GM19023 (cell line): ENCODE results near the gene CRISPLD2.

Experiments
- ATAC-seq: cut with Tn5 transposase; IDR thresholded peaks from one replicate; pipeline ENCODE4 v1.9.1; 2021; ENCODE audit warnings: mild to moderate bottlenecking, moderate library complexity; ENCODE audit not compliant: unreplicated experiment

CRISPLD2 gene

GRCh38 chr16:84819644-84820304, at the start of gene CRISPLD2:
TSS of gene CRISPLD2 (plus strand) at chr16:84819985. CDS start at chr16:84838496, 18,511 bp downstream.
- no peak for ATAC-seq

- no peak for ATAC-seq
These were observed 46.5 kb upstream of the CRISPLD2 start for GRCh38 chr16:84773312-84773711.

GRCh38 chr16:84774810-84775209, 45.0 kb upstream of the CRISPLD2 start:
- no peak for ATAC-seq

- no peak for ATAC-seq
These were observed 44.4 kb upstream of the CRISPLD2 start for GRCh38 chr16:84775262-84775810.

GRCh38 chr16:84777435-84777834, 42.4 kb upstream of the CRISPLD2 start:
- ATAC-seq, result no peak

DNA sequence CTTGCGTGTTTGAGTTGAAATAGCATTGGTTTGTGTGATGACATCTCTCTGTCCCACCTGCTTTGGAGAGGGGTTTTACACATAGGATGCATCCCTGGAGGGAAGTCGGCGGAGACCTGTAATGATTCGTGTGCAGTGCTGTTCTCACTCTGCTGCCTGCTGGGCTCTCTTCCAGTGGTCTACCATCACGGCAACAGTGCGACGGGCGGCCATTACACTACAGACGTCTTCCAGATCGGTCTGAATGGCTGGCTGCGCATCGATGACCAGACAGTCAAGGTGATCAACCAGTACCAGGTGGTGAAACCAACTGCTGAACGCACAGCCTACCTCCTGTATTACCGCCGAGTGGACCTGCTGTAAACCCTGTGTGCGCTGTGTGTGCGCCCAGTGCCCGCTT, 41.1 kb upstream of the CRISPLD2 start:
- ATAC-seq, result no peak

DNA sequence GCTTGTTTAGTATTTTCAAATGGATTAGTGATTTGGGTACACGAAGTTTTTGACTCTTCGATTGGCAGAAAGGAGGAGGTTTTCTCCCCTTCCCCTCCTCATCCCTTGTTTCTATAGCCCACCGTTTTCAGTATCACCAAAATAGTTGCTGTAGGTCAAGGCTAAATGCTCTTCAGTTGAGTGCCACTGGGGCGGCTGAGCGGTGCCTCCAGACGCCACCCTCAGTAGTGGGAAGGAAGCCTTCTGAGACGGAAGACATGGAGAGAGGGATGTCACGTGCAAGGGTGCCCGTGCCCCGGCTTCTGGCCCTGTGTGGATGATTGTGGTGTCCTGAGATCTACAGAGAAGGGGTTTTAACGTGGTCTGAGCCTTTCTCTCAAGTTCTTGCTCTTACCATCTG, 39.7 kb upstream of the CRISPLD2 start:
- ATAC-seq, result no peak

- no peak for ATAC-seq
These were observed 39.0 kb upstream of the CRISPLD2 start for GRCh38 chr16:84780544-84781376.

DNA sequence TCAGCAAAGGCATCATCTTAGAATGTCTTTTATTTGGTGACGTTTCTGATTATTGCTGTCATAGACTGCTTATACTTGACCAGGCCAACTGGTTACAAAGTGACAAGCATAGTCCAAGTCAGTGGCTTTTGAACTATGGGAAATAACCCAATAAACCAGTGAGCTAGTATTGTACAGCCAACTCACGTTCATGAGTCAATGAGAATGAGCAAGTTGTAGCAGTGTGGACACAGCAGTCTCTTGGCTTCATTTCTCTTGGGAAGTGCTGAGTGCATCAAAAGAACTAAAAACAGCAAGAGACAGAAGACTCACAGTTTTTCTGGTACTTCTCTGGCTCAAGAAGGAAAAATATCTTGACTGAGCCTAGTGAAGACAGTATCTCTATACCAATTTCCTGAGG, 36.9 kb upstream of the CRISPLD2 start:
- no peak for ATAC-seq

- ATAC-seq, result no peak
These were observed 33.8 kb upstream of the CRISPLD2 start for GRCh38 chr16:84785843-84786581.

- ATAC-seq, result no peak
These were observed 33.1 kb upstream of the CRISPLD2 start for GRCh38 chr16:84786605-84787262.

- ATAC-seq, result no peak
These were observed 32.5 kb upstream of the CRISPLD2 start for GRCh38 chr16:84787263-84787622.

GRCh38 chr16:84788920-84789391, 30.8 kb upstream of the CRISPLD2 start:
- ATAC-seq, result no peak

DNA sequence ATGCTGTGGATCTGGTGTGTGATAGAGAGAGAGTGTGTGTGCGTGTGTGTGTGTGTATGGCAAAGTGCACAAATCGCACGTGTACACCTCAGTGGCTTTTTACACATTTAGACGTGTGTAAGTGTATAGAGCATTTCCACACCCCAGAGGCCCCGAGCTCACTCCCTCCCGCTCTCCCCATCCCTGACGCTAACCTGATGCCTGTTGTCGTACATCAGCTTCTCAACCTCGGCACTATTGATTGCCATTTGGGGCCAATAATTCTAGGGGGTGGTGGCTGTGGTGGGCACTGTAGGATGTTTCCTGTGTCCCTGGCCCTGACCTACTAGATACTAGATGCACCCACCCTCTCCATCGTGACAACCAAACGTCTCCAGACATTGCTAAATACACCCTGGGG, 30.4 kb upstream of the CRISPLD2 start:
- ATAC-seq, result no peak

- ATAC-seq, result no peak
These were observed 29.5 kb upstream of the CRISPLD2 start for GRCh38 chr16:84790301-84790700.

DNA sequence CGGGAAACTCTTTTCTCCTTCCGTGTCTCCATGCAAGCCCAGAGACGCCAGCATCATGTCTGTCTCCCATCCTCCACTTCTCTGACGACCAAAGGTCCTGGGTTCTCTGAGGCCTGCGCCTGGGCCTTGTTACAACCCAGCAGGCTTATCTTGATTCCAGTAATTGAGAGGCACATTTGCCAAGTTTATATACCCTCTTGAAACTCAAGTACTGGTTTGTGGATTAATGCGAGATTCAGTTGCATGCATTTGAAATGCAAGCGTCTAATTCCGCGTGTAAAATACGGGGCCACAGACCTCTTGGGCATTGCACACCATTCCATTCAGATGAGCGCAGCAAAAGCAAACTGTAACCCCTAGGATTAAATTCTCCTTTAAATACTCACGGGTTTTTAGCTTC, 28.7 kb upstream of the CRISPLD2 start:
- ATAC-seq, result no peak

DNA sequence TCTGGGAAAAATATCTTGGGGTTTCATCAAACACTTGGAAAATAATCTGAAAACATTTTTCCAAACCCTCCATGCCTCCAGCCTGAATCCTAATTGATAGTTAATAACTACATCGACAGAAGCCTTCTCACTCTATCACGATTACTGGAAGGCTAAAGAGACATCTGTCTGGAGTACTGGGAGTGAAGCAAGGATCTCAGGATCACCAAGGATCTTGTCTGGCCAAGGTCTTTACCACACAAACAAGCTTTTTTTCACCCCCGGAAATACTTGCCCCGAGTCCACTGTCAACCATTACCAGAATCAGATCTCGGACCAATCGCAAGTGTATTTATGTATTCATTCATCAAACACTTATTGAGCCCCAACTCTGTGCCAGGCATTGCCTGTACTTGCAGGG, 28.3 kb upstream of the CRISPLD2 start:
- no peak for ATAC-seq

GRCh38 chr16:84794186-84794585, 25.6 kb upstream of the CRISPLD2 start:
- ATAC-seq, result no peak

GRCh38 chr16:84794626-84795025, 25.2 kb upstream of the CRISPLD2 start:
- ATAC-seq, result no peak

- ATAC-seq, result no peak
These were observed 24.3 kb upstream of the CRISPLD2 start for GRCh38 chr16:84795329-84796053.
